HCT116 (cell line): ENCODE measurements around the gene THSD4. TPM values are rescaled to one million over a fixed set of nuclear protein-coding genes. Genes with fewer than 3 reads are reported as not detected.

Source experiments
- ATAC-seq: fragments of 200-7000 bp; cut with Tn5 transposase; 2 replicates; pipeline ENCODE4 v1.9.1; 2020; ENCODE audit warnings: mild to moderate bottlenecking, moderate library complexity
- BruUV-seq: library from RNA; stranded (reverse); fragments of 400-500 nt; replicated peaks from 2 replicates; lab custom pipeline; 2021; lab: Mats Ljungman, UMichigan
- CTCF ChIA-PET: fragments of 300-600 bp; sonication (Branson Sonifier 250); formaldehyde crosslinking; loops from one replicate; lab custom pipeline; 2021; ENCODE audit warnings: antibody characterized with exemption; lab: Charles Lee
- POLR2A ChIA-PET: fragments of 300-600, 350-600 bp; sonication (Branson Sonifier 250); formaldehyde crosslinking; loops from one replicate; lab custom pipeline; 2021; ENCODE audit warnings: antibody characterized with exemption; lab: Charles Lee
- RAD21 ChIA-PET, 2 experiments: fragments of 300-600 bp; sonication (Branson Sonifier 250); formaldehyde crosslinking; loops; one replicate each; lab custom pipeline; 2023; ENCODE audit warnings: low total read pairs in 2 of 2; ENCODE audit not compliant: uncharacterized antibody in 2 of 2, unreplicated experiment in 2 of 2, low non-redundant PET in 1 of 2; lab: Charles Lee
- DNase-seq: peaks from one replicate; pipeline ENCODE4 v3.0.0-alpha.2; 2010; ENCODE audit warnings: low read depth, low spot score
- H2AFZ ChIP-seq: fragments of 200-600 bp; shearing (Covaris generic), sonication (generic); 2 replicates; pipeline ENCODE4 v1.6.1; 2017; ENCODE audit warnings: low read depth, mixed run types, mixed read lengths, antibody characterized with exemption, low read length; ENCODE audit not compliant: poor library complexity, severe bottlenecking
- H3K27ac ChIP-seq: 2 replicates; pipeline ENCODE4 v1.5.1; 2012; ENCODE audit warnings: low read depth, low read length
- H3K27me3 ChIP-seq: fragments of 200-600 bp; sonication (generic); 2 replicates; pipeline ENCODE4 v1.6.1; 2016; ENCODE audit warnings: mixed run types, low read length, mixed read lengths; ENCODE audit not compliant: insufficient read depth
- H3K36me3 ChIP-seq, 2 experiments: fragments of 200-500 bp in 1 of 2; fragments of 200-600 bp in 1 of 2; sonication (Bioruptor generic) in 1 of 2; sonication (generic) in 1 of 2; 2 replicates each; pipeline versions ENCODE4 v1.5.1 to v1.6.1; 2014 to 2016; ENCODE audit warnings: low read length in 2 of 2, inconsistent platforms in 1 of 2, mixed read lengths in 1 of 2, mixed run types in 1 of 2; ENCODE audit not compliant: insufficient read depth in 2 of 2, control insufficient read depth in 1 of 2
- H3K4me1 ChIP-seq, 2 experiments: fragments of 200-600 bp in 1 of 2; sonication (generic) in 1 of 2; 2 replicates each; pipeline versions ENCODE4 v1.5.1 to v1.6.1; 2012 to 2017; ENCODE audit warnings: low read length in 2 of 2, inconsistent platforms in 1 of 2, mild to moderate bottlenecking in 1 of 2, mixed read lengths in 1 of 2, mixed run types in 1 of 2, moderate library complexity in 1 of 2; ENCODE audit not compliant: insufficient read depth in 2 of 2, control insufficient read depth in 1 of 2
- H3K4me2 ChIP-seq: fragments of 200-600 bp; sonication (generic); 2 replicates; pipeline ENCODE4 v1.6.1; 2017; ENCODE audit warnings: mixed run types, low read length, mixed read lengths
- H3K4me3 ChIP-seq, 2 experiments: fragments of 200-600 bp in 1 of 2; sonication (generic) in 1 of 2; replicated peaks in 1 of 2; 2 replicates each; pipeline ENCODE4 v1.5.1; 2011 to 2016; ENCODE audit warnings: low read length in 2 of 2, control low read depth in 1 of 2, low read depth in 1 of 2, mild to moderate bottlenecking in 1 of 2, mixed read lengths in 1 of 2, mixed run types in 1 of 2
- H3K79me2 ChIP-seq: fragments of 200-600 bp; sonication (generic); 2 replicates; pipeline ENCODE4 v1.6.1; 2017; ENCODE audit warnings: mild to moderate bottlenecking, mixed run types, low read length, moderate library complexity, mixed read lengths; ENCODE audit not compliant: insufficient read depth
- H3K9ac ChIP-seq: fragments of 200-600 bp; sonication (generic); 2 replicates; pipeline ENCODE4 v1.6.1; 2016; ENCODE audit warnings: low read length, mixed read lengths
- H3K9me2 ChIP-seq: fragments of 200-600 bp; sonication (generic), shearing (Covaris generic); 2 replicates; pipeline ENCODE4 v1.6.1; 2017; ENCODE audit warnings: mixed run types, mild to moderate bottlenecking, moderate library complexity; ENCODE audit not compliant: insufficient read depth
- H3K9me3 ChIP-seq, 2 experiments: fragments of 200-500 bp in 1 of 2; fragments of 200-600 bp in 1 of 2; sonication (Bioruptor generic) in 1 of 2; sonication (generic) in 1 of 2; 2 replicates each; pipeline ENCODE4 v1.6.1; 2014 to 2017; ENCODE audit warnings: low read length in 2 of 2, mixed read lengths in 2 of 2, inconsistent platforms in 1 of 2, low read depth in 1 of 2, mild to moderate bottlenecking in 1 of 2, mixed run types in 1 of 2, moderate library complexity in 1 of 2; ENCODE audit not compliant: control insufficient read depth in 1 of 2, insufficient read depth in 1 of 2
- H4K20me1 ChIP-seq: fragments of 200-600 bp; sonication (generic), shearing (Covaris generic); 2 replicates; pipeline ENCODE4 v1.6.1; 2017; ENCODE audit warnings: mixed run types, mild to moderate bottlenecking, moderate library complexity; ENCODE audit not compliant: insufficient read depth
- CBX3 ChIP-seq: IDR thresholded peaks from 2 replicates; pipeline ENCODE4 v1.6.1; 2012; ENCODE audit warnings: low read depth
- CEBPB ChIP-seq: IDR thresholded peaks from 2 replicates; pipeline ENCODE4 v1.6.1; 2012; ENCODE audit warnings: low read depth
- EGR1 ChIP-seq: IDR thresholded peaks from 2 replicates; pipeline ENCODE4 v1.6.1; 2012; ENCODE audit warnings: low read depth
- EZH2 ChIP-seq: fragments of 200-600 bp; sonication (generic); IDR thresholded peaks from 2 replicates; pipeline ENCODE4 v1.6.1; 2017; ENCODE audit warnings: antibody characterized with exemption, mixed run types
- EZH2phosphoT487 ChIP-seq: fragments of 200-600 bp; IDR thresholded peaks from 2 replicates; pipeline ENCODE4 v1.6.1; 2018; ENCODE audit warnings: antibody characterized with exemption, borderline replicate concordance
- JUND ChIP-seq: IDR thresholded peaks from 2 replicates; pipeline ENCODE4 v1.6.1; 2012
- POLR2A ChIP-seq: IDR thresholded peaks from 2 replicates; pipeline ENCODE4 v1.7.0; 2011; ENCODE audit warnings: borderline replicate concordance; ENCODE audit not compliant: insufficient read depth, insufficient read length; ENCODE audit errors: extremely low read depth
- RAD21 ChIP-seq: IDR thresholded peaks from 2 replicates; pipeline ENCODE4 v1.6.1; 2012; ENCODE audit warnings: low read depth, mild to moderate bottlenecking
- SIN3A ChIP-seq: IDR thresholded peaks from 2 replicates; pipeline ENCODE4 v1.6.1; 2012; ENCODE audit warnings: low read depth
- SRF ChIP-seq: IDR thresholded peaks from 2 replicates; pipeline ENCODE4 v1.6.1; 2012; ENCODE audit warnings: low read depth
- ZFX ChIP-seq: fragments of 450-650 bp; IDR thresholded peaks from 2 replicates; pipeline ENCODE4 v1.6.1; 2017
- intact Hi-C: fragments of 100-400 bp; cut with micrococcal nuclease; formaldehyde crosslinking; loops from 2 replicates; pipeline ENCODE4 v1.10.0; 2022
- total RNA-seq: library from RNA; stranded (reverse); gene quantifications from one replicate; pipeline ENCODE4 v1.2.1, GENCODE V29; 2021; ENCODE audit not compliant: unreplicated experiment
- TF ChIP-seq, protein P1 (sequence below): IDR thresholded peaks from 2 replicates; pipeline ENCODE4 v1.6.1; 2012; ENCODE audit warnings: low read depth
- TF ChIP-seq, protein P2 (sequence below): IDR thresholded peaks from 2 replicates; pipeline ENCODE4 v1.6.1; 2012
- TF ChIP-seq, protein P3 (sequence below): IDR thresholded peaks from 2 replicates; pipeline ENCODE4 v1.6.1; 2011; ENCODE audit warnings: mild to moderate bottlenecking, low read length, moderate library complexity; ENCODE audit not compliant: insufficient replicate concordance; ENCODE audit errors: extremely low read depth
- TF ChIP-seq, protein P4 (sequence below): IDR thresholded peaks from 2 replicates; pipeline ENCODE4 v1.6.1; 2012

Gene THSD4
- total RNA-seq, 1 experiment from 2014 or later, result 30.5 TPM

DNA sequence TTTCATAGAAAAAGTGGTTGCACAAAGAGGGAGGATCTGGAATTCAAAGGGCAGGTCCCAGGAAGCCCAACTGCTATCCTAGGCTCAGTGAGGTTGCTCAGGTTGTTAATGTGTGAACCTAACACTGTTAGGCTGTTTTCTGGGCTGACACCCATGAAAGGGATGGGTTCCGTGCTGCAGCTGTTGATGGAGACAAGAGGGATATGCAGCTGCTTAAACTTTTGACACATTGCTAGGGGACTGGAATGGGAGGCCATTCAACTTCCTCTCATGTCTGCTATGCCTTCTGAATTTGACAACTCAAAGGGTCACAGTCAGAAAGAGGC lies 497.1 kb downstream of the THSD4 start:
- Histone ChIP-seq H3K9me2 (no peaks in the 10 kb centered on the region), H3K4me1 (no peaks in the 10 kb centered on the region), H3K27me3 (no peaks in the 10 kb centered on the region), H3K9ac (no peak overlapping the region), H3K4me2 (no peak overlapping the region), H3K9me3 (no peaks in the 10 kb centered on the region), H3K36me3 (no peaks in the 10 kb centered on the region), H2AFZ (no peak overlapping the region), H3K27ac (no peak overlapping the region), H4K20me1 (no peaks in the 10 kb centered on the region)
- intact Hi-C loops, result no loop called here
- ChIA-PET CTCF (no interaction called here), RAD21 (no interaction called here)
- no peak for DNase-seq
- TF ChIP-seq ZFX (no peak), EZH2phosphoT487 (no peak), EGR1 (no peak)
- TF ChIP-seq, all 23 proteins: peak for 0
- Histone ChIP-seq H3K79me2 (no peaks in the 10 kb centered on the region), H3K4me3 (no peak overlapping the region)
- BruUV-seq, result no TSS peak
- no peak for ATAC-seq
- POLR2A ChIA-PET, result no interaction called here

DNA sequence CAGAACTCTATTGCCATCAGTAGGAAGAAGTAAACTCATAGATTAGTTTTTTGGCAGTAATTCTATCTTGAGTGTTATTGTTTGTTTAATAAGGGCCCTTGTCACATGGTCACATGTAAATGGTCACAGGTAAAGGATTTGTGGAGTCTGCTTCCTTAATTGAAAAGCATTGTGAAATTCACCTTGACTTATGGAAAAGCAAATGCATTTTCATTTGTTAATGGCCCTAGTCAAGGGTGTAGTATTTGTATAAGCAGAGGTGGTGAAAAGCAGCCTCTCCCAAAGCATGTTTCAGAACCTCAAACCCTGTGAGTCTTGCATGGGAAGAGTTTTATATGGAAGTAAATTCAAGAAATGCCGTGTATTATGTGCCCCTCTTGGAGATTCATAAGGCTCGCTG lies 497.6 kb downstream of the THSD4 start:
- H4K20me1 ChIP-seq, result no peaks in the 10 kb centered on the region
- no peaks in the 10 kb centered on the region for H3K4me1 ChIP-seq
- RAD21 ChIA-PET, result no interaction called here
- H3K36me3 ChIP-seq, result no peaks in the 10 kb centered on the region
- no peaks in the 10 kb centered on the region for H3K9me2 ChIP-seq
- CTCF ChIA-PET, result no interaction called here
- no peak overlapping the region for H3K27ac ChIP-seq
- H2AFZ ChIP-seq, result no peak overlapping the region
- DNase-seq, result no peak
- H3K9me3 ChIP-seq, result no peaks in the 10 kb centered on the region
- H3K79me2 ChIP-seq, result no peaks in the 10 kb centered on the region
- TF ChIP-seq, protein P1, sequence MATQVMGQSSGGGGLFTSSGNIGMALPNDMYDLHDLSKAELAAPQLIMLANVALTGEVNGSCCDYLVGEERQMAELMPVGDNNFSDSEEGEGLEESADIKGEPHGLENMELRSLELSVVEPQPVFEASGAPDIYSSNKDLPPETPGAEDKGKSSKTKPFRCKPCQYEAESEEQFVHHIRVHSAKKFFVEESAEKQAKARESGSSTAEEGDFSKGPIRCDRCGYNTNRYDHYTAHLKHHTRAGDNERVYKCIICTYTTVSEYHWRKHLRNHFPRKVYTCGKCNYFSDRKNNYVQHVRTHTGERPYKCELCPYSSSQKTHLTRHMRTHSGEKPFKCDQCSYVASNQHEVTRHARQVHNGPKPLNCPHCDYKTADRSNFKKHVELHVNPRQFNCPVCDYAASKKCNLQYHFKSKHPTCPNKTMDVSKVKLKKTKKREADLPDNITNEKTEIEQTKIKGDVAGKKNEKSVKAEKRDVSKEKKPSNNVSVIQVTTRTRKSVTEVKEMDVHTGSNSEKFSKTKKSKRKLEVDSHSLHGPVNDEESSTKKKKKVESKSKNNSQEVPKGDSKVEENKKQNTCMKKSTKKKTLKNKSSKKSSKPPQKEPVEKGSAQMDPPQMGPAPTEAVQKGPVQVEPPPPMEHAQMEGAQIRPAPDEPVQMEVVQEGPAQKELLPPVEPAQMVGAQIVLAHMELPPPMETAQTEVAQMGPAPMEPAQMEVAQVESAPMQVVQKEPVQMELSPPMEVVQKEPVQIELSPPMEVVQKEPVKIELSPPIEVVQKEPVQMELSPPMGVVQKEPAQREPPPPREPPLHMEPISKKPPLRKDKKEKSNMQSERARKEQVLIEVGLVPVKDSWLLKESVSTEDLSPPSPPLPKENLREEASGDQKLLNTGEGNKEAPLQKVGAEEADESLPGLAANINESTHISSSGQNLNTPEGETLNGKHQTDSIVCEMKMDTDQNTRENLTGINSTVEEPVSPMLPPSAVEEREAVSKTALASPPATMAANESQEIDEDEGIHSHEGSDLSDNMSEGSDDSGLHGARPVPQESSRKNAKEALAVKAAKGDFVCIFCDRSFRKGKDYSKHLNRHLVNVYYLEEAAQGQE, result no peak
- TF ChIP-seq ZFX (no peak), SRF (no peak), RAD21 (no peak), EZH2 (no peak), CEBPB (no peak), JUND (no peak), CBX3 (no peak), SIN3A (no peak), POLR2A (no peak)
- TF ChIP-seq, protein P2, sequence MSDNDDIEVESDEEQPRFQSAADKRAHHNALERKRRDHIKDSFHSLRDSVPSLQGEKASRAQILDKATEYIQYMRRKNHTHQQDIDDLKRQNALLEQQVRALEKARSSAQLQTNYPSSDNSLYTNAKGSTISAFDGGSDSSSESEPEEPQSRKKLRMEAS, result no peak
- TF ChIP-seq, protein P3, sequence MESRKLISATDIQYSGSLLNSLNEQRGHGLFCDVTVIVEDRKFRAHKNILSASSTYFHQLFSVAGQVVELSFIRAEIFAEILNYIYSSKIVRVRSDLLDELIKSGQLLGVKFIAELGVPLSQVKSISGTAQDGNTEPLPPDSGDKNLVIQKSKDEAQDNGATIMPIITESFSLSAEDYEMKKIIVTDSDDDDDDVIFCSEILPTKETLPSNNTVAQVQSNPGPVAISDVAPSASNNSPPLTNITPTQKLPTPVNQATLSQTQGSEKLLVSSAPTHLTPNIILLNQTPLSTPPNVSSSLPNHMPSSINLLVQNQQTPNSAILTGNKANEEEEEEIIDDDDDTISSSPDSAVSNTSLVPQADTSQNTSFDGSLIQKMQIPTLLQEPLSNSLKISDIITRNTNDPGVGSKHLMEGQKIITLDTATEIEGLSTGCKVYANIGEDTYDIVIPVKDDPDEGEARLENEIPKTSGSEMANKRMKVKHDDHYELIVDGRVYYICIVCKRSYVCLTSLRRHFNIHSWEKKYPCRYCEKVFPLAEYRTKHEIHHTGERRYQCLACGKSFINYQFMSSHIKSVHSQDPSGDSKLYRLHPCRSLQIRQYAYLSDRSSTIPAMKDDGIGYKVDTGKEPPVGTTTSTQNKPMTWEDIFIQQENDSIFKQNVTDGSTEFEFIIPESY, result no peak
- TF ChIP-seq, protein P4, sequence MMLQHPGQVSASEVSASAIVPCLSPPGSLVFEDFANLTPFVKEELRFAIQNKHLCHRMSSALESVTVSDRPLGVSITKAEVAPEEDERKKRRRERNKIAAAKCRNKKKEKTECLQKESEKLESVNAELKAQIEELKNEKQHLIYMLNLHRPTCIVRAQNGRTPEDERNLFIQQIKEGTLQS, result no peak
- no peak overlapping the region for H3K4me2 ChIP-seq
- no TSS peak for BruUV-seq
- POLR2A ChIA-PET, result no interaction called here
- intact Hi-C loops, result no loop called here
- no peak overlapping the region for H3K9ac ChIP-seq
- no peak overlapping the region for H3K4me3 ChIP-seq
- H3K27me3 ChIP-seq, result no peaks in the 10 kb centered on the region
- no peak for ATAC-seq
